Activated CD8-positive, alpha-beta T cell treated with anti-CD3 and anti-CD28 coated beads for 36 hours (primary cell): ENCODE data around the gene SORCS2. TPM values are rescaled to one million over a fixed set of nuclear protein-coding genes. Genes with fewer than 3 reads are reported as not detected.

Experiments used
- ATAC-seq: fragments of 200-7000 bp; cut with Tn5 transposase; one replicate; pipeline ENCODE4 v1.10.0; 2021; ENCODE audit warnings: mild to moderate bottlenecking, moderate library complexity
- CTCF ChIA-PET: fragments of 350-600 bp; sonication (Branson Sonifier 250); formaldehyde crosslinking; loops from one replicate; lab custom pipeline; 2021; ENCODE audit warnings: antibody characterized with exemption; lab: Charles Lee
- POLR2A ChIA-PET: fragments of 350-600 bp; sonication (Branson Sonifier 250); formaldehyde crosslinking; loops from one replicate; lab custom pipeline; 2021; ENCODE audit warnings: antibody characterized with exemption; lab: Charles Lee
- DNase-seq: peaks from one replicate; pipeline ENCODE4 v3.0.0-alpha.2; 2020
- H3K27ac Mint-ChIP-seq: one replicate; pipeline ENCODE4 v1.8.0; 2021; ENCODE audit warnings: mild to moderate bottlenecking, mixed read lengths
- H3K27me3 Mint-ChIP-seq: one replicate; pipeline ENCODE4 v1.8.0; 2021; ENCODE audit warnings: mixed read lengths
- H3K36me3 Mint-ChIP-seq: one replicate; pipeline ENCODE4 v1.8.0; 2021; ENCODE audit warnings: low read depth, mixed read lengths
- H3K4me1 Mint-ChIP-seq: one replicate; pipeline ENCODE4 v1.8.0; 2021; ENCODE audit warnings: low read depth, mixed read lengths
- H3K4me3 Mint-ChIP-seq: one replicate; pipeline ENCODE4 v1.8.0; 2021; ENCODE audit warnings: mild to moderate bottlenecking, moderate library complexity, mixed read lengths
- H3K9me3 Mint-ChIP-seq: one replicate; pipeline ENCODE4 v1.8.0; 2021; ENCODE audit warnings: mixed read lengths
- intact Hi-C: fragments of 100-400 bp; cut with micrococcal nuclease; formaldehyde crosslinking; loops from one replicate; pipeline ENCODE4 v1.10.0; 2022
- total RNA-seq, 2 experiments: library from RNA; stranded (reverse); gene quantifications; one replicate each; pipeline ENCODE4 v1.2.3, GENCODE V29; 2021
- TF ChIP-seq, protein P1 (sequence below): fragments of 200-600 bp; IDR thresholded peaks from one replicate; pipeline ENCODE4 v1.8.0; 2022; ENCODE audit warnings: antibody characterized with exemption, mild to moderate bottlenecking

Gene SORCS2
- total RNA-seq, 2 experiments from 2014 or later = 0.05 TPM; not detected in 1

DNA sequence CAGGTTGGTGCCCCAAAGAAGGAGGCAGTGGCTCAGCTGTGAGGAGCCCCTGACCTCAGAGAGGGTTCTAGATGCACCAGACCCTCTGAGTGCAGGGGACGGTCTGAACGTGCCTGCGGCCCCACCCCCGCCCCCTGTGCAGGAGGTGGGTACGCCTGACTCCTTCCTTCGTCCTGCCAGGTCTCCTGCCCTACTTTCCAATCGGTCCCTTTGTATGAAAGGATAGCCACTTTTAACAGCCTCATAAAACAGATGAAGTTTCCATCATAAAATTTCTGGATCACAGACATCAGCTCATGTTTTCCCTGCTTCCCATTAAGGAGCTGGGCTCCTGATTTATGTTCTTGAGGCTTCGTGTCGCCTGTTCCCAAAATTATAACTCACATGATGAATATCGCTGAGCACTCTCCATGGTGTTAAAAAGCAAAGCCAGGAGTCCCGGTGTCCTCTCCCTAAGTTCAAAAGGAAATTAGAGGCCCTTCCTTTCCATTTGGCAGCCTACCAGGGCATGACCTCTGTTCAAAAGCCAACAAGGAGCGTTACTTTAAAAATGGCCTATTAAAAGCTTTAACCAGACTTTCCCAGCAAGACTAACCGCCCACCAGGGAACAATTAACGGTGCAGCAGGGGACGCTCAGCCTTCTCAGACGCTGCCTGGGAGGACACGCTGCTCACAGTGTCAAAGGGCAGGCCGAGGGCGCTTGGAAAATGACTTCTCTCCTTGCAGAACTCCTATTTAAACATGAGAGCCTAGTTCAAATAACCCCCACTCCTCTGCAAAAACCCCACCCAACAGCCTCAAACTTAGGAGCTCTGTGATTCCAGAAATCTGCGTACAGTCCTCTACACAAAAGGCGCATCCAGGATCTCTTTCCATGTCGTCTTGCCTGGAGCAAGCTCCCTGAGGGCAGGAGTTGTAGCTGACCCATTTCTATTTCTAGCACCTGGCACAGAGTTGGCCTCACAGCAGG lies 565.4 kb downstream of the SORCS2 start:
- Mint-ChIP-seq H3K4me1 (peaks cover 37% of the 10 kb centered on the region), H3K27ac (peak overlapping the region; percentile 77), H3K27me3 (no peaks in the 10 kb centered on the region), H3K4me3 (no peak overlapping the region), H3K36me3 (peaks cover 2% of the 10 kb centered on the region), H3K9me3 (no peaks in the 10 kb centered on the region)
- TF ChIP-seq, protein P1, sequence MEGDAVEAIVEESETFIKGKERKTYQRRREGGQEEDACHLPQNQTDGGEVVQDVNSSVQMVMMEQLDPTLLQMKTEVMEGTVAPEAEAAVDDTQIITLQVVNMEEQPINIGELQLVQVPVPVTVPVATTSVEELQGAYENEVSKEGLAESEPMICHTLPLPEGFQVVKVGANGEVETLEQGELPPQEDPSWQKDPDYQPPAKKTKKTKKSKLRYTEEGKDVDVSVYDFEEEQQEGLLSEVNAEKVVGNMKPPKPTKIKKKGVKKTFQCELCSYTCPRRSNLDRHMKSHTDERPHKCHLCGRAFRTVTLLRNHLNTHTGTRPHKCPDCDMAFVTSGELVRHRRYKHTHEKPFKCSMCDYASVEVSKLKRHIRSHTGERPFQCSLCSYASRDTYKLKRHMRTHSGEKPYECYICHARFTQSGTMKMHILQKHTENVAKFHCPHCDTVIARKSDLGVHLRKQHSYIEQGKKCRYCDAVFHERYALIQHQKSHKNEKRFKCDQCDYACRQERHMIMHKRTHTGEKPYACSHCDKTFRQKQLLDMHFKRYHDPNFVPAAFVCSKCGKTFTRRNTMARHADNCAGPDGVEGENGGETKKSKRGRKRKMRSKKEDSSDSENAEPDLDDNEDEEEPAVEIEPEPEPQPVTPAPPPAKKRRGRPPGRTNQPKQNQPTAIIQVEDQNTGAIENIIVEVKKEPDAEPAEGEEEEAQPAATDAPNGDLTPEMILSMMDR = no peak
- intact Hi-C loops = no loop called here
- ATAC-seq (no peak), DNase-seq (no peak)
- POLR2A ChIA-PET = no interaction called here
- CTCF ChIA-PET = interaction anchor here (1.3 to 5.7 kb wide), 2 partner anchors 10 to 45 kb away, joined by 3 to 63 read pairs; no protein-coding TSS in a partner anchor

DNA sequence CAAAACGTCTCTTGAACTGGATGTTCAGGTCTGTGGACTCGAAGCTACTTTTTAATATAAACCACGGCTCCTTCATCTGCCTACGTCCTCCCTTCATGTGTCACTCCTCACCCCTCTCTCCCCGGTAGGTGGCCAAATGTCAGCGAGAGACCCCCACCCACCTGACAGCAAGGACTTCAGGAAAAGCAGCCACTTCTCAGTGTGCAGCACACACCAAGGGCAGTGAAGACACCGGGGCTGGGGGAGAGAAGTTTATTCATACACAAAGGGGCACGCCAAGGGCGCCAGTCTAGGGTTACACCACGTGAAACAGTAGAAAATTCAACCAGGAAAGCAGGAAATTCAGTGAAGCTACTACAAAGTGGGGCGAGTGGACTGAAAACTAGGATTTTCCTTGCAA lies 566.1 kb downstream of the SORCS2 start:
- peak overlapping the region; percentile 77 for H3K27ac Mint-ChIP-seq
- CTCF ChIA-PET = interaction anchor here (5.7 kb wide), 1 partner anchor 44 kb away, joined by 63 read pairs; no protein-coding TSS in a partner anchor
- intact Hi-C loops = no loop called here
- peaks cover 2% of the 10 kb centered on the region for H3K36me3 Mint-ChIP-seq
- DNase-seq (peak; percentile 14), ATAC-seq (no peak)
- H3K4me3 Mint-ChIP-seq = no peak overlapping the region
- no peaks in the 10 kb centered on the region for H3K9me3 Mint-ChIP-seq
- POLR2A ChIA-PET = interaction anchor here (1.8 to 2.3 kb wide), 2 partner anchors 8 to 12 kb away, joined by 5 to 10 read pairs; no protein-coding TSS in a partner anchor
- TF ChIP-seq, protein P1 = no peak
- no peaks in the 10 kb centered on the region for H3K27me3 Mint-ChIP-seq
- peaks cover 37% of the 10 kb centered on the region for H3K4me1 Mint-ChIP-seq

DNA sequence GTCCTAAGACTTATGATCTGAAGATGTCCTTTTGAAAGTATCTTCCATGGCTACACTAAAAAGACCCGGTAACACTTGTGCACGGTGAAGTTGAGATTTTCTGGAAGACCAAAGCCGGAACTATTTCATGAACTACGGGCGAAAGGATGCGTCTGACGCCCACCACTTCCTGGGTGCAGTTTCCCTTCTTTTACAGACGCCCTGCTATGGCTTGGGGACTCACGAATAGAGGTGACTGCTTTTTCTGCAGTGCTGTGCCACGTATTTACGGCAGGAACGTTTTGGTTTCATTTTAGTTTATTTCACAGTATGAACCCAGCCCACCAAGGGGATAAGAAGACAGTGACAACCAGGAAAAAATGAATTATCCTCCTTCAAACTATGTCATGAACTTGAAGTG lies 566.9 kb downstream of the SORCS2 start:
- Mint-ChIP-seq H3K27ac (peak overlapping the region; percentile 87), H3K36me3 (peaks cover 2% of the 10 kb centered on the region), H3K9me3 (no peaks in the 10 kb centered on the region), H3K4me3 (peak overlapping the region; percentile 72), H3K27me3 (no peaks in the 10 kb centered on the region), H3K4me1 (peaks cover 37% of the 10 kb centered on the region)
- TF ChIP-seq, protein P1 = no peak
- DNase-seq (peak; percentile 89), ATAC-seq (peak; percentile 89)
- intact Hi-C loops = no loop called here
- ChIA-PET POLR2A (interaction anchor here (0.6 to 2.3 kb wide), 4 partner anchors 9 to 56 kb away, joined by 3 to 10 read pairs (median 4); no protein-coding TSS in a partner anchor), CTCF (interaction anchor here (0.6 to 5.7 kb wide), 4 partner anchors 8 to 179 kb away, joined by 3 to 63 read pairs (median 3); no protein-coding TSS in a partner anchor)

DNA sequence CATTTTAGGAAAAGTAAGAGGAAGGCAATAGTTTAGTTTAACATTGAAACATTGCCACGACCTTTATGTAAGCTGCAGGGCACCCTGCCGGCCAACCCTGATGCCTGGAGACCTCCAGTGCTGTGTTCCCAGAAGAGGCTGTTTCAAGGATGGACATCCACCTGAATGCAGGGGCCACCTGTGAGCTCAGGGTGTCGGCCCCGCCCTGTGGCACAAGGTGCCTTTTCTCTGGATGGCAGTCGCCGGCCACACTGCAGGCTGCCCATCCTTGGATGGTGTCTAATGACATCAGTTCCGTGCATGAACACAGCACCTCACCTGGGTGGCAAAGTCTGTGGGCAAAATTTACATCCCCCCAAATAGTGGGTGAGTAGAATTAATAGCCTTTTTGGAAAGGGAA lies 567.3 kb downstream of the SORCS2 start:
- TF ChIP-seq, protein P1 = no peak
- Mint-ChIP-seq H3K36me3 (peaks cover 2% of the 10 kb centered on the region), H3K27me3 (no peaks in the 10 kb centered on the region), H3K4me3 (peak overlapping the region; percentile 72), H3K9me3 (no peaks in the 10 kb centered on the region), H3K27ac (peak overlapping the region; percentile 87), H3K4me1 (peaks cover 37% of the 10 kb centered on the region)
- ATAC-seq = peak; percentile 27
- DNase-seq = peak; percentile 13
- CTCF ChIA-PET = interaction anchor here (0.6 to 5.7 kb wide), 5 partner anchors 9 to 227 kb away, joined by 3 to 63 read pairs (median 3); no protein-coding TSS in a partner anchor
- intact Hi-C loops = loop anchor here (5.0 kb wide), 1 partner anchor 43 kb away; no protein-coding TSS in a partner anchor
- POLR2A ChIA-PET = interaction anchor here (0.8 to 2.3 kb wide), 3 partner anchors 9 to 12 kb away, joined by 3 to 10 read pairs (median 5); no protein-coding TSS in a partner anchor
